ENCODE data around the gene TTC21A.

DNA sequence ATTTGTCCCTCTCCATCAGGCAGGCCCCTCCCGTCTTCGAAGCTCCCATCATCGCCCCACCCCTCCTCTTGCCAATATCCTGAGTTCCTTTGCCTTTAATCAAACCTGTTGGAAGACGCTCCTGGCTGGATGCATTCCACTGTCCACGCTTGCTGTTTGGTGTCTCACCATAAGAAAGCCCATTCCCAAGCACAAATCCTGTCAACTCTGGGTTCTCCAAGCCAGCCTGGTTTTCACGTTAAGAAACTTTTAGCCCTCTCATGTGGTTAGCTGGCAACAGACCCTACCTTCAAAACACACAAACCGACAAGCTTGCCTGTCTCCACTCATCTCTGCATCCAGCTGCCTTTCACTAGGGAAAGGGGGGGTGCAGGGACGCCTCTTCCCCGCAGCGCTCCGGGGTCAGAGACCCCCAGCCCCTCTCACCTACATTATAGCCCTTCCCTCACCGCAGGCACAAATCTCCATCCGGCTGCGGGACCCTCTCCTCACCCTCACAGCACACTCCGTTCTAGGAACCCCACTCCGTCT, 1.1 kb upstream of the TTC21A start:
- TF ChIP-seq, protein P1, sequence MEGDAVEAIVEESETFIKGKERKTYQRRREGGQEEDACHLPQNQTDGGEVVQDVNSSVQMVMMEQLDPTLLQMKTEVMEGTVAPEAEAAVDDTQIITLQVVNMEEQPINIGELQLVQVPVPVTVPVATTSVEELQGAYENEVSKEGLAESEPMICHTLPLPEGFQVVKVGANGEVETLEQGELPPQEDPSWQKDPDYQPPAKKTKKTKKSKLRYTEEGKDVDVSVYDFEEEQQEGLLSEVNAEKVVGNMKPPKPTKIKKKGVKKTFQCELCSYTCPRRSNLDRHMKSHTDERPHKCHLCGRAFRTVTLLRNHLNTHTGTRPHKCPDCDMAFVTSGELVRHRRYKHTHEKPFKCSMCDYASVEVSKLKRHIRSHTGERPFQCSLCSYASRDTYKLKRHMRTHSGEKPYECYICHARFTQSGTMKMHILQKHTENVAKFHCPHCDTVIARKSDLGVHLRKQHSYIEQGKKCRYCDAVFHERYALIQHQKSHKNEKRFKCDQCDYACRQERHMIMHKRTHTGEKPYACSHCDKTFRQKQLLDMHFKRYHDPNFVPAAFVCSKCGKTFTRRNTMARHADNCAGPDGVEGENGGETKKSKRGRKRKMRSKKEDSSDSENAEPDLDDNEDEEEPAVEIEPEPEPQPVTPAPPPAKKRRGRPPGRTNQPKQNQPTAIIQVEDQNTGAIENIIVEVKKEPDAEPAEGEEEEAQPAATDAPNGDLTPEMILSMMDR (conservative IDR thresholded peaks at IDR 0.05): no peak
- TF ChIP-seq ZFX (IDR thresholded peaks at IDR 0.05): no peak

All from C4-2B (cell line).